Fibroblast of lung (primary cell): ENCODE results near the gene KLHDC4. TPM values are rescaled to one million over a fixed set of nuclear protein-coding genes. Genes with fewer than 3 reads are reported as not detected.
A peak's percentile ranks its signal among the peaks of the same experiment; 100 is the strongest.

Experiments used
- DNase-seq, 2 donors: peaks; one replicate each; pipeline versions ENCODE4 v3.0.0 to v3.0.0-alpha.2; 2010; ENCODE audit warnings: low read depth in 2 of 2
- H2AFZ ChIP-seq: 2 replicates; pipeline ENCODE4 v1.5.1; 2012; ENCODE audit warnings: low read length, control low read depth, inconsistent platforms
- H3K27ac ChIP-seq: 2 replicates; pipeline ENCODE4 v1.5.1; 2011; ENCODE audit warnings: low read length, control low read depth; ENCODE audit not compliant: insufficient read depth
- H3K27me3 ChIP-seq: 2 replicates; pipeline ENCODE4 v1.5.1; 2011; ENCODE audit warnings: mild to moderate bottlenecking, low read length; ENCODE audit not compliant: control insufficient read depth, insufficient read depth
- H3K36me3 ChIP-seq: 2 replicates; pipeline ENCODE4 v1.5.1; 2011; ENCODE audit warnings: low read length; ENCODE audit not compliant: control insufficient read depth, insufficient read depth
- H3K4me1 ChIP-seq: 2 replicates; pipeline ENCODE4 v1.5.1; 2011; ENCODE audit warnings: low read length; ENCODE audit not compliant: control insufficient read depth, insufficient read depth; ENCODE audit errors: extremely low read depth
- H3K4me2 ChIP-seq: 2 replicates; pipeline ENCODE4 v1.5.1; 2011; ENCODE audit warnings: low read length, control low read depth; ENCODE audit not compliant: insufficient read depth; ENCODE audit errors: extremely low read depth
- H3K4me3 ChIP-seq, 4 experiments: fragments of 200-600 bp in 1 of 4; sonication (generic) in 1 of 4; replicated peaks in 1 of 4; 2 replicates each; pipeline ENCODE4 v1.5.1; 2011 to 2016; ENCODE audit warnings: low read length in 4 of 4, low read depth in 3 of 4, mild to moderate bottlenecking in 3 of 4, control low read depth in 2 of 4, inconsistent platforms in 1 of 4, mixed read lengths in 1 of 4; ENCODE audit not compliant: insufficient read depth in 1 of 4; ENCODE audit errors: control extremely low read depth in 1 of 4
- H3K79me2 ChIP-seq: 2 replicates; pipeline ENCODE4 v1.5.1; 2012; ENCODE audit warnings: mild to moderate bottlenecking, low read length, inconsistent platforms; ENCODE audit not compliant: control insufficient read depth, insufficient read depth
- H3K9ac ChIP-seq: 2 replicates; pipeline ENCODE4 v1.5.1; 2011; ENCODE audit warnings: mild to moderate bottlenecking, low read length, control low read depth; ENCODE audit not compliant: insufficient read depth
- H3K9me3 ChIP-seq: 2 replicates; pipeline ENCODE4 v1.5.1; 2012; ENCODE audit warnings: low read depth, low read length; ENCODE audit not compliant: control insufficient read depth, insufficient read depth
- H4K20me1 ChIP-seq: 2 replicates; pipeline ENCODE4 v1.5.1; 2011; ENCODE audit warnings: low read length; ENCODE audit not compliant: control insufficient read depth, insufficient read depth; ENCODE audit errors: extremely low read depth
- EZH2 ChIP-seq: IDR thresholded peaks from 2 replicates; pipeline ENCODE4 v1.5.1; 2012; ENCODE audit warnings: low read length, control low read depth, mild to moderate bottlenecking; ENCODE audit errors: missing control alignments
- polyA plus RNA-seq, 2 donors: library from polyadenylated mRNA; depleted of rRNA in 1 of 2; stranded (reverse) in 1 of 2; unstranded in 1 of 2; fragments of >200 nt; gene quantifications; 2 replicates each; pipeline ENCODE4 v1.2.1, GENCODE V29; 2011 to 2012; ENCODE audit warnings: missing spikeins in 1 of 2
- total RNA-seq: library from RNA; depleted of rRNA; stranded (reverse); fragments of >200 nt; gene quantifications from 2 replicates; pipeline ENCODE4 v1.2.1, GENCODE V29; 2014
- TF ChIP-seq, protein P1 (sequence below), 2 donors: IDR thresholded peaks in 1 of 2; conservative IDR thresholded peaks in 1 of 2; 1 replicate in 1 of 2; 2 replicates in 1 of 2; pipeline ENCODE4 v1.5.1; 2011 to 2012; ENCODE audit warnings: low read length in 2 of 2, control low read depth in 1 of 2, inconsistent platforms in 1 of 2, low read depth in 1 of 2, mild to moderate bottlenecking in 1 of 2

Gene KLHDC4
- total and polyA plus RNA-seq, 2 donors (not counting 1 experiment from before 2014, with no cell fraction given): 7.3 to 17.8 TPM

DNA sequence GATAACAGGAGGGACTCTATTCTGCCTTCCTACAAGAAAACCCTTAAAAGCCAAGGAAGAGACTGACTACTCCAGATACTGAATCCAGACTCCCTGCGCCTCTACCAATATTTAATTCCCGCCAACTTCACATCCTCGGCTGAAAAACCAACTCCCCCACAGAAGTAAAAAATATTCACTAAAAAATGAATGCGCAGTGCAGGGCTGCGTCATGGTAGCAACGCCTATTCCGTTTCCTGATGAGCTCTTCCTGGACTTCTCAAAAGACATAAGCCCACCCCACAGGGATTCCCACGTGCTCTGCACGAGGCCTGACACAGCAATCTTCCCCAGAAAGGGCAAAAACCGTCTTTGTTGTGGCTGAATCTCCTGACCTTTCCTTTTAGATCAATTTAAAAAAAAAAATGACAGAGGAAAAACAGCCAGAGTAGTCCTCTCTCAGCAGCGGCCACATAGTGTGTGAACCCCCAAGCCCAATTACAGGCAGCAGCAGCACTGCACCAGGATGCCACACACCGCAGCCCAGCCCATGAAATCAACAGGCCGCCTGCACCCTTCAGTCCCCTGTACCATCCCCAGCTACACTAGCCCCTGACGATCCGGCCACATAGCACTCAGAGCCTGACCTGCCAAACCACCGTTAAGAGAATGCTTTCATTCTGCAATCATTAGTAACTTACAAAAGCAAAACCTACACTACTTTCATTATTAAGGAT is 23.9 kb downstream of the KLHDC4 start:
- no peak for TF ChIP-seq EZH2
- TF ChIP-seq, protein P1, sequence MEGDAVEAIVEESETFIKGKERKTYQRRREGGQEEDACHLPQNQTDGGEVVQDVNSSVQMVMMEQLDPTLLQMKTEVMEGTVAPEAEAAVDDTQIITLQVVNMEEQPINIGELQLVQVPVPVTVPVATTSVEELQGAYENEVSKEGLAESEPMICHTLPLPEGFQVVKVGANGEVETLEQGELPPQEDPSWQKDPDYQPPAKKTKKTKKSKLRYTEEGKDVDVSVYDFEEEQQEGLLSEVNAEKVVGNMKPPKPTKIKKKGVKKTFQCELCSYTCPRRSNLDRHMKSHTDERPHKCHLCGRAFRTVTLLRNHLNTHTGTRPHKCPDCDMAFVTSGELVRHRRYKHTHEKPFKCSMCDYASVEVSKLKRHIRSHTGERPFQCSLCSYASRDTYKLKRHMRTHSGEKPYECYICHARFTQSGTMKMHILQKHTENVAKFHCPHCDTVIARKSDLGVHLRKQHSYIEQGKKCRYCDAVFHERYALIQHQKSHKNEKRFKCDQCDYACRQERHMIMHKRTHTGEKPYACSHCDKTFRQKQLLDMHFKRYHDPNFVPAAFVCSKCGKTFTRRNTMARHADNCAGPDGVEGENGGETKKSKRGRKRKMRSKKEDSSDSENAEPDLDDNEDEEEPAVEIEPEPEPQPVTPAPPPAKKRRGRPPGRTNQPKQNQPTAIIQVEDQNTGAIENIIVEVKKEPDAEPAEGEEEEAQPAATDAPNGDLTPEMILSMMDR (conservative IDR thresholded peaks at IDR 0.05 in 1 of 2, IDR thresholded peaks at IDR 0.05 in 1 of 2; ENCODE audit: low read depth in 1 of 2, low read length in 2 of 2): no peak
- H3K9me3 ChIP-seq: no peaks in the 10 kb centered on the region
- no peak for DNase-seq
- no peak overlapping the region for H2AFZ ChIP-seq
- H3K4me1 ChIP-seq: peaks cover 5% of the 10 kb centered on the region
- no peak overlapping the region for H3K4me2 ChIP-seq
- H3K36me3 ChIP-seq: peaks cover 8% of the 10 kb centered on the region
- H3K9ac ChIP-seq: no peak overlapping the region
- no peak overlapping the region for H3K27ac ChIP-seq
- H4K20me1 ChIP-seq: no peaks in the 10 kb centered on the region
- H3K4me3 ChIP-seq: no peak overlapping the region
- H3K79me2 ChIP-seq: no peaks in the 10 kb centered on the region
- H3K27me3 ChIP-seq: no peaks in the 10 kb centered on the region

GRCh38 chr16:87740909-87741424 is 24.8 kb downstream of the KLHDC4 start:
- Histone ChIP-seq H4K20me1 (no peaks in the 10 kb centered on the region), H3K4me2 (no peak overlapping the region), H3K27ac (no peak overlapping the region), H3K9ac (no peak overlapping the region), H3K4me3 (no peak overlapping the region), H3K36me3 (peaks cover 5% of the 10 kb centered on the region), H2AFZ (no peak overlapping the region), H3K27me3 (no peaks in the 10 kb centered on the region), H3K9me3 (no peaks in the 10 kb centered on the region), H3K79me2 (no peaks in the 10 kb centered on the region), H3K4me1 (peaks cover 5% of the 10 kb centered on the region)
- TF ChIP-seq EZH2: no peak
- TF ChIP-seq, protein P1 (conservative IDR thresholded peaks at IDR 0.05 in 1 of 2, IDR thresholded peaks at IDR 0.05 in 1 of 2; ENCODE audit: low read depth in 1 of 2, low read length in 2 of 2): no peak
- peak; percentile 17 to 77 for DNase-seq

- Histone ChIP-seq H4K20me1 (no peaks in the 10 kb centered on the region), H3K9me3 (no peaks in the 10 kb centered on the region), H3K27ac (no peak overlapping the region), H3K4me3 (no peak overlapping the region), H2AFZ (no peak overlapping the region), H3K9ac (no peak overlapping the region), H3K36me3 (peaks cover 5% of the 10 kb centered on the region), H3K27me3 (no peaks in the 10 kb centered on the region), H3K4me2 (no peak overlapping the region), H3K79me2 (no peaks in the 10 kb centered on the region), H3K4me1 (peaks cover 5% of the 10 kb centered on the region)
- TF ChIP-seq, protein P1 (conservative IDR thresholded peaks at IDR 0.05 in 1 of 2, IDR thresholded peaks at IDR 0.05 in 1 of 2; ENCODE audit: low read depth in 1 of 2, low read length in 2 of 2): no peak
- TF ChIP-seq EZH2: no peak
- DNase-seq: peak; percentile 38 to 92
Measured at GRCh38 chr16:87740441-87740840, 25.3 kb downstream of the KLHDC4 start.
